GM21576 (cell line): ENCODE results near the gene GPN2.
"Not testable (repeated sequence)": the region's sequence is repeated elsewhere in the genome, so short reads cannot be mapped to it uniquely, and the experiment has no call there.

Experiments
- ATAC-seq: cut with Tn5 transposase; IDR thresholded peaks from one replicate; pipeline ENCODE4 v1.9.1; 2021; ENCODE audit warnings: mild to moderate bottlenecking, moderate library complexity; ENCODE audit not compliant: unreplicated experiment

Gene GPN2

GRCh38 chr1:26907071-26907917 lies 17.2 kb upstream of the GPN2 start:
- no peak for ATAC-seq

- no peak for ATAC-seq
Observed at GRCh38 chr1:26900815-26901511, 10.9 kb upstream of the GPN2 start.

GRCh38 chr1:26900001-26900814 lies 10.1 kb upstream of the GPN2 start, which contains the start of gene GPATCH3:
TSS of gene GPATCH3 (minus strand) at chr1:26900467. CDS start at chr1:26900442, 25 bp downstream.
- peak; percentile 90 for ATAC-seq

GRCh38 chr1:26897351-26897750 lies 7.3 kb upstream of the GPN2 start:
- no peak for ATAC-seq

GRCh38 chr1:26894263-26894662 lies 4.2 kb upstream of the GPN2 start:
- no peak for ATAC-seq

- ATAC-seq: peak; percentile 20
Observed at GRCh38 chr1:26890467-26890796, 349 bp upstream of the GPN2 start.

GRCh38 chr1:26888231-26888630 lies 1.9 kb downstream of the GPN2 start:
- ATAC-seq: no peak

GRCh38 chr1:26887125-26887524 lies 3.0 kb downstream of the GPN2 start:
- ATAC-seq: no peak

GRCh38 chr1:26882696-26883463 lies 7.2 kb downstream of the GPN2 start:
- ATAC-seq: no peak

GRCh38 chr1:26881611-26882010 lies 8.5 kb downstream of the GPN2 start:
- not testable (repeated sequence) for ATAC-seq

- no peak for ATAC-seq
Observed at GRCh38 chr1:26879793-26880192, 10.3 kb downstream of the GPN2 start.

- ATAC-seq: no peak
Observed at GRCh38 chr1:26877326-26877725, 12.8 kb downstream of the GPN2 start.

GRCh38 chr1:26874896-26875295 lies 15.2 kb downstream of the GPN2 start:
- no peak for ATAC-seq

- ATAC-seq: not testable (repeated sequence)
Observed at GRCh38 chr1:26873097-26873496, 17.0 kb downstream of the GPN2 start.

GRCh38 chr1:26864610-26865480 lies 25.2 kb downstream of the GPN2 start:
- peak; percentile 83 for ATAC-seq

- ATAC-seq: no peak
Observed at GRCh38 chr1:26863685-26864077, 26.4 kb downstream of the GPN2 start.

GRCh38 chr1:26862781-26863684 lies 27.1 kb downstream of the GPN2 start, which contains the start of gene SFN:
TSS of gene SFN (plus strand) at chr1:26863149. CDS start at chr1:26863213, 64 bp downstream.
- ATAC-seq: no peak

- ATAC-seq: no peak
Observed at GRCh38 chr1:26861889-26862378, 28.1 kb downstream of the GPN2 start.
